ENCODE data around the gene PPP2R2C. TPM values are rescaled to one million over a fixed set of nuclear protein-coding genes. Genes with fewer than 3 reads are reported as not detected.

PPP2R2C gene
- total RNA-seq, 2 donors from 2014 or later = not detected

GRCh38 chr4:6375620-6376295 is 96.7 kb downstream of the PPP2R2C start:
- DNase-seq = no peak
- Mint-ChIP-seq H3K4me1 (ENCODE audit: low read depth) (no peaks in the 10 kb centered on the region), H3K4me3 (no peak overlapping the region), H3K9me3 (no peaks in the 10 kb centered on the region), H3K27ac (no peak overlapping the region), H3K27me3 (ENCODE audit: low read depth) (no peaks in the 10 kb centered on the region), H3K36me3 (ENCODE audit: insufficient read depth in 2 of 2) (no peaks in the 10 kb centered on the region)
- no peak for ATAC-seq (replicated peaks in 1 of 2)

GRCh38 chr4:6374575-6374974 is 97.8 kb downstream of the PPP2R2C start:
- Mint-ChIP-seq H3K4me3 (no peak overlapping the region), H3K27me3 (ENCODE audit: low read depth) (no peaks in the 10 kb centered on the region), H3K36me3 (ENCODE audit: insufficient read depth in 2 of 2) (no peaks in the 10 kb centered on the region), H3K27ac (no peak overlapping the region), H3K4me1 (ENCODE audit: low read depth) (no peaks in the 10 kb centered on the region), H3K9me3 (no peaks in the 10 kb centered on the region)
- ATAC-seq (replicated peaks in 1 of 2) (no peak), DNase-seq (no peak)

- H3K27ac Mint-ChIP-seq = no peak overlapping the region
- no peaks in the 10 kb centered on the region for H3K36me3 Mint-ChIP-seq (ENCODE audit: insufficient read depth in 2 of 2)
- ATAC-seq (replicated peaks in 1 of 2) (no peak), DNase-seq (no peak)
- no peak overlapping the region for H3K4me3 Mint-ChIP-seq
- no peaks in the 10 kb centered on the region for H3K4me1 Mint-ChIP-seq (ENCODE audit: low read depth)
- no peaks in the 10 kb centered on the region for H3K27me3 Mint-ChIP-seq (ENCODE audit: low read depth)
- no peaks in the 10 kb centered on the region for H3K9me3 Mint-ChIP-seq
These were observed 98.6 kb downstream of the PPP2R2C start for GRCh38 chr4:6373541-6374410.

- ATAC-seq (replicated peaks in 1 of 2) = peak; percentile 41 to 61
- Mint-ChIP-seq H3K4me3 (no peak overlapping the region), H3K9me3 (no peaks in the 10 kb centered on the region), H3K4me1 (ENCODE audit: low read depth) (no peaks in the 10 kb centered on the region), H3K36me3 (ENCODE audit: insufficient read depth in 2 of 2) (no peaks in the 10 kb centered on the region), H3K27ac (no peak overlapping the region), H3K27me3 (ENCODE audit: low read depth) (no peaks in the 10 kb centered on the region)
- DNase-seq = peak; percentile 20 to 22
These were observed 99.5 kb downstream of the PPP2R2C start for GRCh38 chr4:6372649-6373525.

- no peak for ATAC-seq (replicated peaks in 1 of 2)
- no peak for DNase-seq
- Mint-ChIP-seq H3K36me3 (ENCODE audit: insufficient read depth in 2 of 2) (no peaks in the 10 kb centered on the region), H3K9me3 (no peaks in the 10 kb centered on the region), H3K4me1 (ENCODE audit: low read depth) (no peaks in the 10 kb centered on the region), H3K4me3 (no peak overlapping the region), H3K27me3 (ENCODE audit: low read depth) (no peaks in the 10 kb centered on the region), H3K27ac (no peak overlapping the region)
These were observed 100.6 kb downstream of the PPP2R2C start for GRCh38 chr4:6371812-6372211.

GRCh38 chr4:6371271-6371670 is 101.1 kb downstream of the PPP2R2C start:
- H3K9me3 Mint-ChIP-seq = no peaks in the 10 kb centered on the region
- H3K27me3 Mint-ChIP-seq (ENCODE audit: low read depth) = no peaks in the 10 kb centered on the region
- H3K36me3 Mint-ChIP-seq (ENCODE audit: insufficient read depth in 2 of 2) = no peaks in the 10 kb centered on the region
- ATAC-seq (replicated peaks in 1 of 2) = no peak
- no peak overlapping the region for H3K27ac Mint-ChIP-seq
- no peak for DNase-seq
- no peak overlapping the region for H3K4me3 Mint-ChIP-seq
- H3K4me1 Mint-ChIP-seq (ENCODE audit: low read depth) = no peaks in the 10 kb centered on the region

GRCh38 chr4:6369924-6370645 is 102.3 kb downstream of the PPP2R2C start:
- H3K9me3 Mint-ChIP-seq = no peaks in the 10 kb centered on the region
- no peak overlapping the region for H3K27ac Mint-ChIP-seq
- no peaks in the 10 kb centered on the region for H3K36me3 Mint-ChIP-seq (ENCODE audit: insufficient read depth in 2 of 2)
- no peak overlapping the region for H3K4me3 Mint-ChIP-seq
- ATAC-seq (replicated peaks in 1 of 2) (no peak), DNase-seq (no peak)
- no peaks in the 10 kb centered on the region for H3K27me3 Mint-ChIP-seq (ENCODE audit: low read depth)
- H3K4me1 Mint-ChIP-seq (ENCODE audit: low read depth) = no peaks in the 10 kb centered on the region

- DNase-seq (no peak), ATAC-seq (replicated peaks in 1 of 2) (no peak)
- Mint-ChIP-seq H3K4me3 (no peak overlapping the region), H3K27ac (no peak overlapping the region), H3K36me3 (ENCODE audit: insufficient read depth in 2 of 2) (no peaks in the 10 kb centered on the region), H3K4me1 (ENCODE audit: low read depth) (no peaks in the 10 kb centered on the region), H3K9me3 (no peaks in the 10 kb centered on the region), H3K27me3 (ENCODE audit: low read depth) (no peaks in the 10 kb centered on the region)
These were observed 102.9 kb downstream of the PPP2R2C start for GRCh38 chr4:6369511-6369910.

GRCh38 chr4:6369035-6369434 is 103.4 kb downstream of the PPP2R2C start:
- no peaks in the 10 kb centered on the region for H3K36me3 Mint-ChIP-seq (ENCODE audit: insufficient read depth in 2 of 2)
- no peak overlapping the region for H3K4me3 Mint-ChIP-seq
- H3K9me3 Mint-ChIP-seq = peaks cover 0 to under 1% of the 10 kb centered on the region in 2 donors
- no peak overlapping the region for H3K27ac Mint-ChIP-seq
- peaks cover 1% of the 10 kb centered on the region for H3K27me3 Mint-ChIP-seq (ENCODE audit: low read depth)
- no peak for DNase-seq
- H3K4me1 Mint-ChIP-seq (ENCODE audit: low read depth) = no peaks in the 10 kb centered on the region
- no peak for ATAC-seq (replicated peaks in 1 of 2)

GRCh38 chr4:6368601-6369000 is 103.8 kb downstream of the PPP2R2C start:
- ATAC-seq (replicated peaks in 1 of 2) (no peak), DNase-seq (no peak)
- Mint-ChIP-seq H3K27ac (no peak overlapping the region), H3K36me3 (ENCODE audit: insufficient read depth in 2 of 2) (no peaks in the 10 kb centered on the region), H3K4me1 (ENCODE audit: low read depth) (no peaks in the 10 kb centered on the region), H3K4me3 (no peak overlapping the region), H3K9me3 (peaks cover 0 to 3% of the 10 kb centered on the region in 2 donors), H3K27me3 (ENCODE audit: low read depth) (peaks cover 5% of the 10 kb centered on the region)

- DNase-seq (no peak), ATAC-seq (replicated peaks in 1 of 2) (no peak)
- H3K27me3 Mint-ChIP-seq (ENCODE audit: low read depth) = peaks cover 5% of the 10 kb centered on the region
- no peaks in the 10 kb centered on the region for H3K36me3 Mint-ChIP-seq (ENCODE audit: insufficient read depth in 2 of 2)
- peaks cover 0 to 3% of the 10 kb centered on the region in 2 donors for H3K9me3 Mint-ChIP-seq
- H3K4me3 Mint-ChIP-seq = no peak overlapping the region
- no peak overlapping the region for H3K27ac Mint-ChIP-seq
- no peaks in the 10 kb centered on the region for H3K4me1 Mint-ChIP-seq (ENCODE audit: low read depth)
These were observed 104.3 kb downstream of the PPP2R2C start for GRCh38 chr4:6368096-6368495.

- no peak for ATAC-seq (replicated peaks in 1 of 2)
- H3K36me3 Mint-ChIP-seq (ENCODE audit: insufficient read depth in 2 of 2) = no peaks in the 10 kb centered on the region
These were observed 105.0 kb downstream of the PPP2R2C start for GRCh38 chr4:6367371-6367851.

More at GRCh38 chr4:6367371-6367851, 105.0 kb downstream of the PPP2R2C start:
- Mint-ChIP-seq H3K9me3 (peaks cover 0 to 3% of the 10 kb centered on the region in 2 donors), H3K4me3 (no peak overlapping the region), H3K4me1 (ENCODE audit: low read depth) (no peaks in the 10 kb centered on the region), H3K27me3 (ENCODE audit: low read depth) (peaks cover 5% of the 10 kb centered on the region), H3K27ac (no peak overlapping the region)
- no peak for DNase-seq

All from activated T-cell treated with anti-CD3 and anti-CD28 coated beads, Interleukin-2, amount 50 U/mL, for 72 hours (primary cell).